Measurements from ENCODE around the gene ODF2.
"Not testable (repeated sequence)": the region's sequence is repeated elsewhere in the genome, so short reads cannot be mapped to it uniquely, and the experiment has no call there.

ODF2 gene

GRCh38 chr9:128481561-128481960, 25.8 kb downstream of the ODF2 start:
- in situ Hi-C loops (cut with MboI; ENCODE audit: low sequenced_read_pairs), result no loop called here

GRCh38 chr9:128482186-128482585, 26.4 kb downstream of the ODF2 start:
- in situ Hi-C loops (cut with MboI; ENCODE audit: low sequenced_read_pairs), result no loop called here

GRCh38 chr9:128484686-128485413, 29.0 kb downstream of the ODF2 start:
- in situ Hi-C loops (cut with MboI; ENCODE audit: low sequenced_read_pairs), result no loop called here

GRCh38 chr9:128485414-128485855, 29.6 kb downstream of the ODF2 start:
- in situ Hi-C loops (cut with MboI; ENCODE audit: low sequenced_read_pairs), result no loop called here

GRCh38 chr9:128486201-128486600, 30.4 kb downstream of the ODF2 start:
- in situ Hi-C loops (cut with MboI; ENCODE audit: low sequenced_read_pairs), result no loop called here

- in situ Hi-C loops (cut with MboI; ENCODE audit: low sequenced_read_pairs), result no loop called here
These were observed 37.6 kb downstream of the ODF2 start for GRCh38 chr9:128493424-128493823.

- in situ Hi-C loops (cut with MboI; ENCODE audit: low sequenced_read_pairs), result no loop called here
These were observed 38.4 kb downstream of the ODF2 start for GRCh38 chr9:128494108-128494745.

GRCh38 chr9:128494746-128495129, 38.9 kb downstream of the ODF2 start:
- in situ Hi-C loops (cut with MboI; ENCODE audit: low sequenced_read_pairs), result no loop called here

GRCh38 chr9:128495296-128495695, 39.5 kb downstream of the ODF2 start:
- in situ Hi-C loops (cut with MboI; ENCODE audit: low sequenced_read_pairs), result no loop called here

GRCh38 chr9:128495804-128496417, 40.1 kb downstream of the ODF2 start:
- in situ Hi-C loops (cut with MboI; ENCODE audit: low sequenced_read_pairs), result no loop called here

- in situ Hi-C loops (cut with MboI; ENCODE audit: low sequenced_read_pairs), result no loop called here
These were observed 42.2 kb downstream of the ODF2 start for GRCh38 chr9:128497824-128498610.

- in situ Hi-C loops (cut with MboI; ENCODE audit: low sequenced_read_pairs), result no loop called here
These were observed 43.1 kb downstream of the ODF2 start for GRCh38 chr9:128498911-128499310.

GRCh38 chr9:128499920-128500319, 44.1 kb downstream of the ODF2 start:
- in situ Hi-C loops (cut with MboI; ENCODE audit: low sequenced_read_pairs), result no loop called here

GRCh38 chr9:128503415-128503825, 47.6 kb downstream of the ODF2 start:
- in situ Hi-C loops (cut with MboI; ENCODE audit: low sequenced_read_pairs), result not testable (repeated sequence)

GRCh38 chr9:128503870-128504269, 48.1 kb downstream of the ODF2 start:
- in situ Hi-C loops (cut with MboI; ENCODE audit: low sequenced_read_pairs), result no loop called here

GRCh38 chr9:128504485-128505413, 48.9 kb downstream of the ODF2 start, which contains the start of gene GLE1:
GLE1 (plus strand) TSS chr9:128504719; CDS start chr9:128504806, 87 bp downstream.
- in situ Hi-C loops (cut with MboI; ENCODE audit: low sequenced_read_pairs), result no loop called here

- in situ Hi-C loops (cut with MboI; ENCODE audit: low sequenced_read_pairs), result no loop called here
These were observed 49.6 kb downstream of the ODF2 start for GRCh38 chr9:128505414-128505765.

GRCh38 chr9:128505906-128506305, 50.1 kb downstream of the ODF2 start:
- in situ Hi-C loops (cut with MboI; ENCODE audit: low sequenced_read_pairs), result not testable (repeated sequence)

GRCh38 chr9:128512820-128513219, 57.0 kb downstream of the ODF2 start:
- in situ Hi-C loops (cut with MboI; ENCODE audit: low sequenced_read_pairs), result no loop called here

- in situ Hi-C loops (cut with MboI; ENCODE audit: low sequenced_read_pairs), result no loop called here
These were observed 66.2 kb downstream of the ODF2 start for GRCh38 chr9:128521956-128522355.
